GM12878 (cell line): ENCODE results near the gene CSNK1G1.

Source experiments
- BCL3 ChIP-seq: IDR thresholded peaks from 2 replicates; pipeline ENCODE4 v1.6.1; 2011; ENCODE audit warnings: borderline replicate concordance, low read depth, mild to moderate bottlenecking, moderate library complexity, low read length; ENCODE audit not compliant: insufficient read depth, poor library complexity, severe bottlenecking
- CBFB ChIP-seq: IDR thresholded peaks from 2 replicates; pipeline ENCODE4 v1.6.1; 2016; ENCODE audit warnings: antibody characterized with exemption, low read depth
- CHD4 ChIP-seq: fragments of 200-600 bp; sonication (generic); IDR thresholded peaks from 2 replicates; pipeline ENCODE4 v1.6.1; 2016; ENCODE audit warnings: mild to moderate bottlenecking
- CREM ChIP-seq: IDR thresholded peaks from 2 replicates; pipeline ENCODE4 v1.6.1; 2014; ENCODE audit warnings: antibody characterized with exemption, low read depth
- EZH2 ChIP-seq: IDR thresholded peaks from 2 replicates; pipeline ENCODE4 v1.6.1; 2012; ENCODE audit warnings: low read depth, mild to moderate bottlenecking, control low read depth, inconsistent platforms, low read length, borderline replicate concordance; ENCODE audit not compliant: control insufficient read depth
- PAX5 ChIP-seq: IDR thresholded peaks from 2 replicates; pipeline ENCODE4 v1.6.1; 2011; ENCODE audit warnings: low read depth, low read length, borderline replicate concordance
- SPI1 ChIP-seq: IDR thresholded peaks from 2 replicates; pipeline ENCODE4 v1.6.1; 2011; ENCODE audit warnings: low read depth, mild to moderate bottlenecking, low read length, moderate library complexity, borderline replicate concordance; ENCODE audit not compliant: insufficient read depth
- SREBF2 ChIP-seq: IDR thresholded peaks from 2 replicates; pipeline ENCODE4 v1.6.1; 2012; ENCODE audit warnings: mild to moderate bottlenecking, low read length
- TAF1 ChIP-seq: IDR thresholded peaks from 2 replicates; pipeline ENCODE4 v1.6.1; 2011; ENCODE audit warnings: mild to moderate bottlenecking, low read depth, low read length, borderline replicate concordance

GRCh38 chr15:64251658-64252057, 104.3 kb downstream of the CSNK1G1 start:
- TF ChIP-seq SREBF2 = no peak
- no peak for TF ChIP-seq SPI1
- TF ChIP-seq BCL3 = no peak
- no peak for TF ChIP-seq CBFB
- no peak for TF ChIP-seq TAF1
- TF ChIP-seq PAX5 = no peak
- no peak for TF ChIP-seq EZH2
- no peak for TF ChIP-seq CREM
- TF ChIP-seq CHD4 = no peak
